LNCaP clone FGC (cell line): ENCODE data around the gene TAL1.

Experiments used
- DNase-seq: peaks from one replicate; pipeline ENCODE4 v3.0.0-alpha.2; 2011; ENCODE audit warnings: low read depth
- H3K4me3 ChIP-seq: 2 replicates; pipeline ENCODE4 v1.5.1; 2011; ENCODE audit warnings: mild to moderate bottlenecking, low read depth, low read length, control low read depth
- CTCF ChIP-seq: IDR thresholded peaks from 2 replicates; pipeline ENCODE4 v1.5.1; 2012; ENCODE audit warnings: mild to moderate bottlenecking; ENCODE audit not compliant: control insufficient read depth, insufficient read depth; ENCODE audit errors: extremely low read depth

Gene TAL1

GRCh38 chr1:47235806-47236205 lies 3.8 kb upstream of the TAL1 start:
- H3K4me3 ChIP-seq = no peak overlapping the region
- no peak for TF ChIP-seq CTCF
- no peak for DNase-seq

- no peak overlapping the region for H3K4me3 ChIP-seq
- DNase-seq = no peak
Measured at GRCh38 chr1:47235241-47235681, 3.2 kb upstream of the TAL1 start.

DNA sequence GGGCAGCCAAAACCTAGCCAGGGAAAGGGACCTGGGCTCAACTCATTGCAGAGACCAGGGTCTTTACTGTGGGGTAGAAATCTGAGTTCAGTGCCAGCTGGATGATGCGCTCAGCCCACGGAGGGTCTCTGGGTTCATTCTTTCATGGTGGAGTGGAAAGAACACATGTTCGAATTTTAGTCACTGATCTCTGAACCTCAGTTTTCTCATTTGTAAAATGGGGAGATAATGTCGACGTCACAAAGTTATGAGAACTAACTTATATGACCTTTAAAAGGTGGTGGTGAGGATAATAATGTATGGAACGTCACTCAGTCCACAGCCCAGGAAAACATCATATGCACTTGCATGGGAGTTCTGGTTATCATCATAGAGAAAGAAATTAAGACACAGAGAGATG lies 1.2 kb upstream of the TAL1 start:
- TF ChIP-seq CTCF = no peak
- no peak for DNase-seq
- no peak overlapping the region for H3K4me3 ChIP-seq

More at GRCh38 chr1:47235241-47235681, 3.2 kb upstream of the TAL1 start:
- no peak for TF ChIP-seq CTCF

GRCh38 chr1:47231301-47232186 lies 481 bp downstream of the TAL1 start:
- no peak for DNase-seq
- H3K4me3 ChIP-seq = no peak overlapping the region
- TF ChIP-seq CTCF = no peak

GRCh38 chr1:47230692-47231300 lies 1.2 kb downstream of the TAL1 start:
- H3K4me3 ChIP-seq = no peak overlapping the region
- DNase-seq = no peak
- no peak for TF ChIP-seq CTCF

DNA sequence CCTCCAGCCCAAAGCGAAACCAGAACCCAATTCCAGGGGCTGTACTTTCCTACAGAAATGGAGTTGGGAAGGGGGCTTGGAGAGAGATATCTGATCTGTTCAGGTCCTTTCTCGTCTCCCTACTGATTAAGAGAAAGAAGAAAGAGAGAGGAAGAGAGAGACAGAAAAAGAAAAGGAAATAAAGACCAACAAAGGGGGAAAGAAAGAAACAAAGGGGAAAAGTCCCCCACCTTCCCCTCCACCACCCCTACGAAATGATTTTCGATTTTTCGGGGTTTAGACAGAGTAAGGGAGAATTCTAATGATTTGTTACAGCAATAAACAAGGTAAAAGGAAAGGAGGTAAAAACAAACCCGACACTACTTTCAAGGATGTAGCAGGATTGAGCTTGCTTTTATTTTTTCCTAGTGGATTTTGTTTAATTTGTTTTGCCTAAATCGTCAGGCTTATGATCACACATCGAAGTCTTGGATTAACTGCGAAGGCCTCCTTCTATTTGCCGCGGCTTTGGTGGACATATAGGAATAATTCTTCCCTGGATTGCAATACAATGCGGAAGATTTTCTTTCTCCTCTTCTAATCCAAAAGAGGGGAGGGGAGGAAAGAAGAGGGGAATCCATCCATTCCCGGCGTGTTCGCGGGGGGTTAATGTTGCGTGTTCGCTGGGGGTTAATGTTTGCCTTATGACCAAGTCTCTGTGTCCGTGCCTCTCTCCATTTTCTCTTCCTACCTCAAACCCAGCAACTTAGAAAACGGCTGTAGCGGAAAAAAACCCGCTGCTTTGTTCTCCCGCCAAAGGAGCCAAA lies 1.9 kb downstream of the TAL1 start:
- no peak overlapping the region for H3K4me3 ChIP-seq
- TF ChIP-seq CTCF = no peak
- DNase-seq = no peak
